Natural killer cell (primary cell): ENCODE results near the gene TSFM. TPM values are rescaled to one million over a fixed set of nuclear protein-coding genes. Genes with fewer than 3 reads are reported as not detected.

ENCODE experiments used
- ATAC-seq, 3 donors: fragments of 150-1000 bp in 2 of 3; fragments of 200-7000 bp in 1 of 3; cut with Tn5 transposase; 1 replicate in 1 of 3; 2 replicates in 2 of 3; pipeline ENCODE4 v1.10.0; 2021; ENCODE audit warnings: mild to moderate bottlenecking in 2 of 3, moderate library complexity in 2 of 3
- DNase-seq, 2 donors: peaks; one replicate each; pipeline versions ENCODE4 v3.0.0 to v3.0.0-alpha.2; 2013 to 2021; ENCODE audit warnings: mixed read lengths in 1 of 2
- H3K27ac ChIP-seq: one replicate; pipeline ENCODE4 v1.5.1; 2013; ENCODE audit warnings: mild to moderate bottlenecking, low read length
- H3K27me3 ChIP-seq: one replicate; pipeline ENCODE4 v1.6.1; 2013; ENCODE audit warnings: low read length; ENCODE audit not compliant: control insufficient read depth, insufficient read depth
- H3K36me3 ChIP-seq: one replicate; pipeline ENCODE4 v1.6.1; 2013; ENCODE audit warnings: low read length; ENCODE audit not compliant: control insufficient read depth, insufficient read depth
- H3K4me1 ChIP-seq: one replicate; pipeline ENCODE4 v1.6.1; 2013; ENCODE audit warnings: low read length; ENCODE audit not compliant: control insufficient read depth, insufficient read depth
- H3K4me3 ChIP-seq: one replicate; pipeline ENCODE4 v1.5.1; 2013; ENCODE audit warnings: low read length
- H3K9me3 ChIP-seq: one replicate; pipeline ENCODE4 v1.6.1; 2013; ENCODE audit warnings: low read length; ENCODE audit not compliant: control insufficient read depth, insufficient read depth
- H3K27ac Mint-ChIP-seq, 2 donors: one replicate each; pipeline ENCODE4 v1.8.0; 2022; ENCODE audit warnings: mild to moderate bottlenecking in 2 of 2, mixed read lengths in 2 of 2, moderate library complexity in 1 of 2
- H3K27me3 Mint-ChIP-seq, 2 donors: one replicate each; pipeline ENCODE4 v1.8.0; 2022; ENCODE audit warnings: low read depth in 2 of 2, mixed read lengths in 2 of 2
- H3K36me3 Mint-ChIP-seq: one replicate; pipeline ENCODE4 v1.8.0; 2022; ENCODE audit warnings: mixed read lengths
- H3K4me1 Mint-ChIP-seq, 2 donors: one replicate each; pipeline ENCODE4 v1.8.0; 2022; ENCODE audit warnings: mixed read lengths in 2 of 2
- H3K4me3 Mint-ChIP-seq: one replicate; pipeline ENCODE4 v1.8.0; 2022; ENCODE audit warnings: mild to moderate bottlenecking, moderate library complexity, mixed read lengths
- H3K9me3 Mint-ChIP-seq, 2 donors: one replicate each; pipeline ENCODE4 v1.8.0; 2022; ENCODE audit warnings: mixed read lengths in 2 of 2
- WGBS: methylation state at CpG from one replicate; pipeline ENCODE4 v1.1.7; 2013; ENCODE audit warnings: missing lambda C conversion rate; ENCODE audit not compliant: insufficient coverage; 5-methylcytosine and 5-hydroxymethylcytosine counted together
- intact Hi-C: fragments of 100-400 bp; cut with micrococcal nuclease; formaldehyde crosslinking; loops from one replicate; pipeline ENCODE4 v1.14.2; 2022
- total RNA-seq, 4 donors: library from RNA; stranded (reverse); fragments of 120-200 nt in 1 of 4; gene quantifications; one replicate each; pipeline versions ENCODE4 v1.2.3 to v1.2.4, GENCODE V29; 2013 to 2022
- TF ChIP-seq, protein P1 (sequence below): fragments of 200-600 bp; IDR thresholded peaks from one replicate; pipeline ENCODE4 v1.8.0; 2022; ENCODE audit warnings: antibody characterized with exemption

TSFM gene
- total RNA-seq, 3 donors from 2014 or later (not counting 1 experiment from before 2014, with no cell fraction given), result 17.6 to 19.7 (median 17.7) TPM

- H3K27ac Mint-ChIP-seq, result no peak overlapping the region
- ATAC-seq (no peak), DNase-seq (no peak)
- H3K4me1 Mint-ChIP-seq, result peaks cover 0 to 6% of the 10 kb centered on the region in 2 donors
- H3K4me1 ChIP-seq, result no peaks in the 10 kb centered on the region
- H3K4me3 ChIP-seq, result no peak overlapping the region
- H3K27me3 ChIP-seq, result no peaks in the 10 kb centered on the region
- H3K27me3 Mint-ChIP-seq, result no peaks in the 10 kb centered on the region
- intact Hi-C loops, result no loop called here
- H3K4me3 Mint-ChIP-seq, result no peak overlapping the region
- H3K9me3 Mint-ChIP-seq, result no peaks in the 10 kb centered on the region
- peaks cover 54% of the 10 kb centered on the region for H3K36me3 ChIP-seq
- WGBS, result no CpG with 5 or more reads among the region's 1 CpG
- TF ChIP-seq, protein P1, sequence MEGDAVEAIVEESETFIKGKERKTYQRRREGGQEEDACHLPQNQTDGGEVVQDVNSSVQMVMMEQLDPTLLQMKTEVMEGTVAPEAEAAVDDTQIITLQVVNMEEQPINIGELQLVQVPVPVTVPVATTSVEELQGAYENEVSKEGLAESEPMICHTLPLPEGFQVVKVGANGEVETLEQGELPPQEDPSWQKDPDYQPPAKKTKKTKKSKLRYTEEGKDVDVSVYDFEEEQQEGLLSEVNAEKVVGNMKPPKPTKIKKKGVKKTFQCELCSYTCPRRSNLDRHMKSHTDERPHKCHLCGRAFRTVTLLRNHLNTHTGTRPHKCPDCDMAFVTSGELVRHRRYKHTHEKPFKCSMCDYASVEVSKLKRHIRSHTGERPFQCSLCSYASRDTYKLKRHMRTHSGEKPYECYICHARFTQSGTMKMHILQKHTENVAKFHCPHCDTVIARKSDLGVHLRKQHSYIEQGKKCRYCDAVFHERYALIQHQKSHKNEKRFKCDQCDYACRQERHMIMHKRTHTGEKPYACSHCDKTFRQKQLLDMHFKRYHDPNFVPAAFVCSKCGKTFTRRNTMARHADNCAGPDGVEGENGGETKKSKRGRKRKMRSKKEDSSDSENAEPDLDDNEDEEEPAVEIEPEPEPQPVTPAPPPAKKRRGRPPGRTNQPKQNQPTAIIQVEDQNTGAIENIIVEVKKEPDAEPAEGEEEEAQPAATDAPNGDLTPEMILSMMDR, result no peak
- H3K36me3 Mint-ChIP-seq, result peaks cover 12% of the 10 kb centered on the region
- no peaks in the 10 kb centered on the region for H3K9me3 ChIP-seq
- no peak overlapping the region for H3K27ac ChIP-seq
These were observed 14.4 kb downstream of the TSFM start for GRCh38 chr12:57796996-57797395.

DNA sequence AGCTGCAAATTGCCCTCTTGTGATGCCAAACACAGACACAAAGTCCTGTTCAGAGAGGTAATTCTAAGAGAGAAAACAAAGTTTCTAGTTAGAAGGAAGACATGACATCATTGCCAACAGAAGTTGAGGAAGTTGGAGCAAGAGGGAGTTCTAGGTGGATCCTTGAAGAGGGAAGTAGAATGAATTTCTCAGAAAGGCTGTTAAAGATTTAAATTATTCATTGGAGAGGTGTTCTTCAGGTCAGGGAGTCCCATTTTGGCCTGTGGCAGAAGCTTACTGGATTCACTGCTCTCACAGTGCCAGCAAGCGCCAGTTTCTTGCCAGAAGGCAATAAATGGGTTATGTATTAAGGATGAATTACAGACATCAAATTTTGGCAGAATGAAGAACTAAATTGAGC is 15.3 kb downstream of the TSFM start:
- Mint-ChIP-seq H3K36me3 (peaks cover 15% of the 10 kb centered on the region), H3K27ac (peak overlapping the region in 1 of 2 donors; percentile 50), H3K4me1 (peaks cover 0 to 6% of the 10 kb centered on the region in 2 donors), H3K9me3 (no peaks in the 10 kb centered on the region), H3K27me3 (no peaks in the 10 kb centered on the region), H3K4me3 (no peak overlapping the region)
- DNase-seq (no peak), ATAC-seq (no peak)
- Histone ChIP-seq H3K27me3 (no peaks in the 10 kb centered on the region), H3K4me3 (no peak overlapping the region), H3K36me3 (peaks cover 54% of the 10 kb centered on the region), H3K4me1 (no peaks in the 10 kb centered on the region), H3K9me3 (no peaks in the 10 kb centered on the region), H3K27ac (no peak overlapping the region)
- intact Hi-C loops, result no loop called here
- WGBS, result 100% methylated on average over 1 of the region's 1 CpG
- TF ChIP-seq, protein P1, result no peak

DNA sequence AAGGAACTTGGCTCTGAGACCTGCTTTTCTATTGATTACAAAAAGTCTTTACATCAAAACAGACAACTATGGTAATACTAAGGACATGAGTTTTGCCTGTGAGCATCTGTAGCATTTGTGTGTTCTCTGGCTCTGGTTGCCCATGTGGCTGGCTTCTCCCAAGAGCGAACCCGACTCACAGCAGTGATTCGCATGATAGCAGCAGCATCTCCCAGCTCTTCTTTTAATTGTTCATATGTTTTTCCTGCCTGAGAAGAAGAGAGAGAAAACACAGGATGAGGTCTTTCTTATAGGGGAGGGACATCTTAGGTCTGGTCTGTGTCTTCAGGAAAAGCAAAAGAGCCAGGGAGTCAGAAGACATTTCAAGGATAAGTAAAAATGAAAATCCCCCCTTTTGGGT is 18.4 kb downstream of the TSFM start:
- Histone ChIP-seq H3K27ac (no peak overlapping the region), H3K4me1 (no peaks in the 10 kb centered on the region), H3K27me3 (no peaks in the 10 kb centered on the region), H3K9me3 (no peaks in the 10 kb centered on the region), H3K36me3 (peaks cover 35% of the 10 kb centered on the region), H3K4me3 (no peak overlapping the region)
- Mint-ChIP-seq H3K4me3 (no peak overlapping the region), H3K27me3 (no peaks in the 10 kb centered on the region), H3K27ac (no peak overlapping the region), H3K4me1 (peaks cover 0 to 6% of the 10 kb centered on the region in 2 donors), H3K9me3 (no peaks in the 10 kb centered on the region), H3K36me3 (peaks cover 10% of the 10 kb centered on the region)
- ATAC-seq (no peak), DNase-seq (no peak)
- TF ChIP-seq, protein P1, result no peak
- intact Hi-C loops, result no loop called here
- WGBS, result 100% methylated on average over 3 of the region's 3 CpGs

- peaks cover 26% of the 10 kb centered on the region for H3K36me3 ChIP-seq
- Mint-ChIP-seq H3K4me1 (peaks cover 0 to 6% of the 10 kb centered on the region in 2 donors), H3K4me3 (no peak overlapping the region), H3K36me3 (peaks cover 7% of the 10 kb centered on the region), H3K9me3 (no peaks in the 10 kb centered on the region), H3K27ac (no peak overlapping the region), H3K27me3 (no peaks in the 10 kb centered on the region)
- no peaks in the 10 kb centered on the region for H3K27me3 ChIP-seq
- intact Hi-C loops, result loop anchor here (1.0 kb wide), 1 partner anchor 103 kb away; no protein-coding TSS in a partner anchor
- no peak overlapping the region for H3K27ac ChIP-seq
- DNase-seq, result no peak
- H3K9me3 ChIP-seq, result no peaks in the 10 kb centered on the region
- 100% methylated on average over 1 of the region's 1 CpG for WGBS
- no peak for ATAC-seq
- no peak overlapping the region for H3K4me3 ChIP-seq
- TF ChIP-seq, protein P1, result no peak
- no peaks in the 10 kb centered on the region for H3K4me1 ChIP-seq
These were observed 20.0 kb downstream of the TSFM start for GRCh38 chr12:57802607-57803006.
